T-helper 2 cell treated with Interferon-gamma antibody and Interleukin-4, amounts not matched to agents 100 ng/mL and 5 ng/mL, for 36 hours (primary cell): ENCODE results near the gene KCNQ1OT1. TPM values are rescaled to one million over a fixed set of nuclear protein-coding genes. Genes with fewer than 3 reads are reported as not detected.

Source experiments
- intact Hi-C: fragments of 100-400 bp; cut with micrococcal nuclease; formaldehyde crosslinking; loops from one replicate; pipeline ENCODE4 v1.15.1; 2023
- total RNA-seq: library from RNA; stranded (reverse); gene quantifications from 2 replicates; pipeline ENCODE4 v1.2.3, GENCODE V29; 2022

KCNQ1OT1 gene
- total RNA-seq, 1 donor from 2014 or later: 0.48 TPM

DNA sequence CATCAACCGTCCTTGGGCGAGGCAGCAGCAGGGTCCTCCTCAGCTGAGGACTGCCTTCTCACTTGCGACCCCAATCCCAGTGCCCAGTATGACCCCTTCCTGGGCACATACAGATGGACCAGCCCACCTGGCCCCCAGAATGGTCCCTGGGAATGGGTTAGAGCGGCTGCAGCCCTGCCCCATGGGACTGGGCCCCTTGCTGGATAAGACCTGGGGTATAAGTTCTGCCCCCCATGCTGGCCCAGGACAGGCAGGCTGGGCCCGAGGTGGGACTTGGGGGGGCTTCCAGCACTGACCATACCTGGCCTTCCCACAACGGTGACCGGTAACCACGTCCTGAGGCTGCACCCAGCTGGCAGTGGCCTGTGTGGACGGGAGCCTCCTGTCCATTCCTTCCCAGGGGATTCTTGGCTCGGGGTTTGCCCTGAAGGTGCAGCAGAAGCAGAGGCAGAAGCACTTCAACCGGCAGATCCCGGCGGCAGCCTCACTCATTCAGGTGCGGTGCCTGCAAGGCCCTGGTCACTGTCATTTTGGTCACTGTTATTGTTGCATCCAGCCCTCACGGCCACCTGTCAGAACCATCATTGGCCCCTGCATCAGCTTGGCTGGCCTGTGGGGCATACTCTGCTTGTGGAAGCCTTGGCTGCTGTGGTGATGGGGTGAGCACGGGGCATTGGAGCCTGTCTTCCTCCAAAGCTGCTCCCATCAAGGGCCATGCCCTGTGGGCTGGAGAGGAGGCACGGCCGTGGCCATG lies 114.8 kb downstream of the KCNQ1OT1 start:
- intact Hi-C loops: no loop called here

DNA sequence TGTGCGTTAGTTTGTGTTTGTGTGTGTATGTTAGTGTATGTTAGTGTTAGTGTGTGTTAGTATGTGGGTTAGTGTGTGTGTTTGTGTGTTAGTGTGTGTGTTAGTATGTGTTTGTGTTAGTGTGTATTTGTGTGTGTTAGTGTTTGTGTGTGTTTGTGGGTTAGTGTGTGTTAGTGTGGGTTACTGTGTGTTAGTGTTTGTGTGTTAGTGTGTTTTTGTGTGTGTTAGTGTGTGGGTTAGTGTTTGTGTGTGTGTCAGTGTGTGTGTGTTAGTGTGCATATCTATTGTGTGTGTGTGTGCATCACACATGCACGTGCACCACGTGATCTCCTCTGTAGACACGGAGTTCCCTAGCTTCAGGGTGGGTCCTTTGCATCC lies 115.4 kb downstream of the KCNQ1OT1 start:
- intact Hi-C loops: no loop called here

DNA sequence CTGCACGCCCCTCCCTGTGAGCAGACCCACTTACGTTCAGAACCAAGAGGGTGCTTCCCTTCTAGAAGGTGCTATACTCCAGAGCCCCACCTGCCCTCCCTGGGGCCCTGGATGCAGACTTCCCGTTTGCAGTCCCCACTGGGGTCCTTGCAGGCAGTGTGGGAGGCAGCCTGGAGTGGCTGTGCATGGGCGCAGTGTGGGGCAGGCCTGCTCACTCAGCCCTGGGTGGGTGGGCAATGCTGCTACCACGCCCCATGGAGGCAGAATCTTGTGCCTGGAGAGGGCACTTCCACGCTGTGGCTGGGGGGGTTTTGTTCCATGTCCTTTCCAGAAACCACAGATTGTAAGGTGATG lies 116.2 kb downstream of the KCNQ1OT1 start:
- intact Hi-C loops: no loop called here

DNA sequence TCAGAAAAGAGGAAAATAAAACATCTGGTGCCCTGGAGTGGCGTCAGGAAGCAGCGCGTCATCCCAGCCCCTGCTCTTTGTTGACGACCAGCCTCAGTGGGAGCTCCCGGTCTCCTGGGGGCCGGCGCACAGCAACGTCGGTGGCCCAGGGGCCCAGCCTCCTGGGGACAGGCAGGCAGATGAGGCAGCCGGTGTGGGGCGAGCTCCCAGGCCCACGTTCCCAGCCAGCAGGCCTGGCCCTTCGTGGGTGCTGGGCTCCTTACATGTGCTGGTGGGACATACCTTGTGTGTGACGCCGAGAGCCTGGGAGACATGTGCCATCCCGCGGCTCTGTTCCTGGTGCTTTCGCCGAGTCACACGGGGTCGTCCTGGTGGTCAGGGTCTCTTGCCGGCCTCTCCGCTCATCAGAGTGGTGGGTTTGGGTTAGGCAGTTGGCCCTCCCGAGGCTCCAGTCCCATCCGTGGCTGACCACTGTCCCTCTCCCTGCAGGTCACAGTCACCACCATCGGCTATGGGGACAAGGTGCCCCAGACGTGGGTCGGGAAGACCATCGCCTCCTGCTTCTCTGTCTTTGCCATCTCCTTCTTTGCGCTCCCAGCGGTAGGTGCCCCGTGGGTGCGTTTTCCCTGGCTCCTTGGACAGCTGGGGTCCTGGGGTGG lies 116.7 kb downstream of the KCNQ1OT1 start:
- intact Hi-C loops: no loop called here

- intact Hi-C loops: no loop called here
Measured at GRCh38 chr11:2582351-2582945, 117.3 kb downstream of the KCNQ1OT1 start.

GRCh38 chr11:2581931-2582350 lies 117.9 kb downstream of the KCNQ1OT1 start:
- intact Hi-C loops: no loop called here

- intact Hi-C loops: no loop called here
Measured at GRCh38 chr11:2581151-2581930, 118.5 kb downstream of the KCNQ1OT1 start.

- intact Hi-C loops: no loop called here
Measured at GRCh38 chr11:2580571-2581001, 119.2 kb downstream of the KCNQ1OT1 start.

- intact Hi-C loops: no loop called here
Measured at GRCh38 chr11:2580061-2580421, 119.8 kb downstream of the KCNQ1OT1 start.

- intact Hi-C loops: no loop called here
Measured at GRCh38 chr11:2579315-2580060, 120.3 kb downstream of the KCNQ1OT1 start.

DNA sequence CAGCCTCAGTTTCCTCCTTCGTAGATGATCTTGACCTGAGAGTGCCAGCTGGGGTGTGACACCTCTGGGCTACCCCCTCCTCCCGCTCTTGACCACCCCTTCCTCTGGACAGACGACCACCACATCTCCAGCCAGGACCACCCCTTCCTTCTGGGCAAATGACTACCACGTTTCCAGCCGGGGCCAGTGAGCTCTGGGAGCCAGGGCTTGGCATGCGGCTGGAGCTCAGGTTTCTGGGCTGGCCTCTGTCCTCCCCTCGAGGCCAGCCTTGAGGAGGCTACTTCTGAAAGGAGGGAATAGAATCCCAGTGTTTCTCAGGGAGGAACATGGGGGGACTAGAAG lies 120.9 kb downstream of the KCNQ1OT1 start:
- intact Hi-C loops: no loop called here

DNA sequence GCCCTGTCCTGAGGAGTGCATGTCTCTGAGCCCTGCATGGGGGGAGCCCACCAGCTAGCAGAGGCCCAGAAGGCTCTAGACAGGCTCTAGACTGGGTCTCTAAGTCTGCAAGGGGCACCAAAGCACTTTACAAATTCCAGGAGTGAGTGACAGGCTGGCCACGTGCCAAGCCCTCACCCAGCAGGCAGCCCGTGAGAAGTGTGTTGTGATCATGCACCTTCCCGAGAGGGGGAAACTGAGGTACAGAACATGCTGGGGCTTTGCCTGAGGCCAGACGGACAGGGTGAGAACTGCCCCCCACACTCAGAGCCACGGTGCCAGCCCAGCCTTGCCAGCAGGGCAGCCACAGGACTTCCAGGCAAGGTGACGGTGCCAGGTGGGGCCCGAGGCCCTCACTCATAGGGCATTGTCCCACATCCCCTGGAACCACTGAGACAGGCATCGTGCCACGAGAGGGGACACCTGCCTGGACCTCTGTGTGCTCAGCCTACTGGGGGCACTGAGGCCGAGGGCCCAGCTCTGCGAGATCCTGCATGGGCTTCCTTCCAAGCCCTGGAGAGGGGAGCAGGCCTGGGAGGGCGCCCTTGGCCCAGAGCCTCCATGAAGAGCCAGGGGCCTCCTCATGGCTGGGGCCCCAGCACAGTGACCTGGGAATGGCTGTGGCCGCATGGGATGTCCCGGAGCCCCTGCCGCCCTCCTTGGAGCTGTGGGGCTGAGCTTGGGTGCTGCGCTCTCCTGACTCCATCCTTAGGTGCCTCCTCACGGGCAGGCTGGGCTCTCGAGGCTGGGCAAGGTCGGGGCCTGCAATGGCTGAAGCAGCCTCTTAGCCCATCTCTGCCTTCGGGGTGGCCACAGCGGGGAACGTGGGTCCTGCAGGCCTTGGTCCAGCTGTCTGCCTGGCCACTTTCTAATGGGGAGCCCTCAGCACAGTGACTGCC lies 121.5 kb downstream of the KCNQ1OT1 start:
- intact Hi-C loops: no loop called here

- intact Hi-C loops: no loop called here
Measured at GRCh38 chr11:2577031-2577990, 122.5 kb downstream of the KCNQ1OT1 start.

- intact Hi-C loops: no loop called here
Measured at GRCh38 chr11:2576549-2576948, 123.2 kb downstream of the KCNQ1OT1 start.

- intact Hi-C loops: no loop called here
Measured at GRCh38 chr11:2576111-2576510, 123.7 kb downstream of the KCNQ1OT1 start.

DNA sequence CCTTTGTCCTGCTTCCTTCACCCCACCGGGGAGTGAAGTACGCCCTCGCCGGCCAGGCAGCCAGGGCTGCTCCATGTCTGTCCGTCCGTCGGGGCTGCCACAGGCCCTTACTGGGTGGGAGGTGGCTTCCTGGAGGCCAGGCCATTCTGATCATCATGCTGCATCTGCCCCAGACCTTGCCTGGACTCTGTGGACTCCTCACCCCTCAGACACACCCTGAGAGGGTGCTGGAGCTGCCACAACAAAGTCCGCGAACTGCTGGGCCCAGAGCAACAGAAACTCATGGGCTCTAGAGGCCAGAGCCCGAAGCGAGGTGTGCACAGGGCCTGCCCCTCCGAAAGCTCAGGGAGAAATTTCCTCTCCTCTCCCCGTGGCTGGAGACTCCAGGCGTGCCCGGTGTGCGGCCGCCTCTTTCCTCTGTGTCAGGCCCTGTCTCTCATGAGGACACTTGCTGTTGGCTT lies 124.2 kb downstream of the KCNQ1OT1 start:
- intact Hi-C loops: no loop called here

- intact Hi-C loops: no loop called here
Measured at GRCh38 chr11:2574553-2575535, 125.0 kb downstream of the KCNQ1OT1 start.
